K562 (cell line): Measurements from ENCODE around the gene USP28. TPM values are rescaled to one million over a fixed set of nuclear protein-coding genes. Genes with fewer than 3 reads are reported as not detected.
A peak's percentile ranks its signal among the peaks of the same experiment; 100 is the strongest.

Experiments used
- ATAC-seq: fragments of 200-7000 bp; cut with Tn5 transposase; 3 replicates; pipeline ENCODE4 v1.9.1; 2020; ENCODE audit warnings: moderate library complexity
- BruUV-seq: library from RNA; stranded (reverse); fragments of 400-500 nt; replicated peaks from 2 replicates; lab custom pipeline; 2021; lab: Mats Ljungman, UMichigan
- CTCF ChIA-PET: fragments of 300-600 bp; formaldehyde crosslinking; extraction: SDS; loops from one replicate; lab custom pipeline; 2021; ENCODE audit warnings: low intra/inter-chr PET ratio; lab: Yijun Ruan, JAX
- POLR2A ChIA-PET: fragments of 300-600, 350-650 bp; sonication (Branson Sonifier 250); formaldehyde crosslinking; extraction: SDS; loops from one replicate; lab custom pipeline; 2021; ENCODE audit warnings: antibody characterized with exemption, inconsistent platforms; lab: Yijun Ruan, JAX
- DNase-seq, 4 experiments: peaks; one replicate each; pipeline versions ENCODE4 v3.0.0 to v3.0.0-alpha.2; 2011 to 2018; ENCODE audit warnings: low spot score in 3 of 4, mixed read lengths in 3 of 4; ENCODE audit errors: extremely low read depth in 1 of 4
- FAIRE-seq: peaks from 2 replicates; lab custom pipeline; 2011; peaks lifted over from hg19 to GRCh38; lab: Jason Lieb, UNC
- H2AFZ ChIP-seq: 2 replicates; pipeline ENCODE4 v1.6.0; 2011; ENCODE audit warnings: low read depth, low read length, control low read depth, inconsistent platforms
- H3K27ac ChIP-seq: fragments of 200-600 bp; 3 replicates; pipeline ENCODE4 v1.8.0; 2011; ENCODE audit warnings: low read depth, mild to moderate bottlenecking, control low read depth, inconsistent platforms, low read length, moderate library complexity, mixed read lengths; ENCODE audit errors: extremely low read depth
- H3K27me3 ChIP-seq, 2 experiments: fragments of 300-600 bp in 1 of 2; 2 replicates in 1 of 2; 3 replicates in 1 of 2; pipeline versions ENCODE4 v1.6.0 to v1.8.0; 2011; ENCODE audit warnings: inconsistent platforms in 2 of 2, low read length in 2 of 2, mild to moderate bottlenecking in 1 of 2, mixed read lengths in 1 of 2, moderate library complexity in 1 of 2; ENCODE audit not compliant: control insufficient read depth in 2 of 2, insufficient read depth in 2 of 2
- H3K36me3 ChIP-seq: fragments of 300-600 bp; 3 replicates; pipeline ENCODE4 v1.8.0; 2011; ENCODE audit warnings: mild to moderate bottlenecking, low read length, inconsistent platforms; ENCODE audit not compliant: control insufficient read depth, insufficient read depth
- H3K4me1 ChIP-seq, 2 experiments: fragments of 200-600 bp in 1 of 2; replicated peaks in 1 of 2; 2 replicates in 1 of 2; 3 replicates in 1 of 2; pipeline versions ENCODE4 v1.5.1 to v1.8.0; 2011; ENCODE audit warnings: inconsistent platforms in 2 of 2, low read length in 2 of 2, mild to moderate bottlenecking in 1 of 2, mixed read lengths in 1 of 2, moderate library complexity in 1 of 2; ENCODE audit not compliant: control insufficient read depth in 2 of 2, insufficient read depth in 2 of 2
- H3K4me2 ChIP-seq: 2 replicates; pipeline ENCODE4 v1.6.1; 2011; ENCODE audit warnings: low read length, control low read depth, inconsistent platforms, mixed read lengths; ENCODE audit not compliant: insufficient read depth
- H3K4me3 ChIP-seq: fragments of 200-600 bp; sonication (generic), shearing (Covaris generic); 2 replicates; pipeline ENCODE4 v1.5.1; 2016; ENCODE audit warnings: control low read depth, inconsistent platforms
- H3K79me2 ChIP-seq: fragments of 200-600 bp; 3 replicates; pipeline ENCODE4 v1.8.0; 2011; ENCODE audit warnings: low read length, inconsistent platforms; ENCODE audit not compliant: control insufficient read depth, insufficient read depth
- H3K9ac ChIP-seq, 2 experiments: 2 replicates each; pipeline versions ENCODE4 v1.6.0 to v1.6.1; 2011; ENCODE audit warnings: low read depth in 2 of 2, low read length in 2 of 2, control low read depth in 1 of 2, inconsistent platforms in 1 of 2, mild to moderate bottlenecking in 1 of 2, mixed read lengths in 1 of 2; ENCODE audit not compliant: insufficient read depth in 1 of 2
- H3K9me1 ChIP-seq: one replicate; pipeline ENCODE4 v1.6.0; 2011; ENCODE audit warnings: inconsistent platforms, mild to moderate bottlenecking, low read length, moderate library complexity; ENCODE audit not compliant: control insufficient read depth, insufficient read depth
- H3K9me3 ChIP-seq: replicated peaks from 2 replicates; pipeline ENCODE4 v1.5.1; 2011; ENCODE audit warnings: low read depth, low read length, inconsistent platforms; ENCODE audit not compliant: control insufficient read depth, insufficient read depth
- H4K20me1 ChIP-seq: replicated peaks from 2 replicates; pipeline ENCODE4 v1.6.1; 2011; ENCODE audit warnings: low read length, inconsistent platforms, mixed read lengths; ENCODE audit not compliant: control insufficient read depth, insufficient read depth
- BCL6 ChIP-seq: fragments of 250-450 bp; sonication (Bioruptor Pico); IDR thresholded peaks from 2 replicates; pipeline ENCODE4 v1.4.0; 2020
- GATA2 ChIP-seq: sonication (generic); formaldehyde crosslinking; IDR thresholded peaks from 2 replicates; pipeline ENCODE4 v1.4.0; 2020; ENCODE audit warnings: mild to moderate bottlenecking, missing genetic modification reagents
- HOMEZ ChIP-seq: fragments of 250-450 bp; sonication (Bioruptor Pico); IDR thresholded peaks from 2 replicates; pipeline ENCODE4 v1.4.0; 2020; ENCODE audit warnings: mild to moderate bottlenecking, moderate library complexity
- MAFG ChIP-seq: fragments of 450-650 bp; conservative IDR thresholded peaks from 2 replicates; pipeline ENCODE4 v1.6.1; 2016; ENCODE audit warnings: missing genetic modification characterization, missing compliant biosample characterization
- NFIC ChIP-seq: fragments of 450-650 bp; IDR thresholded peaks from 2 replicates; pipeline ENCODE4 v1.6.1; 2017; ENCODE audit warnings: mild to moderate bottlenecking, inconsistent platforms
- RFX1 ChIP-seq: fragments of 450-650 bp; IDR thresholded peaks from 2 replicates; pipeline ENCODE4 v1.6.1; 2016; ENCODE audit warnings: mild to moderate bottlenecking, moderate library complexity
- SNIP1 ChIP-seq: fragments of 450-650 bp; IDR thresholded peaks from 2 replicates; pipeline ENCODE4 v1.7.1; 2017; ENCODE audit warnings: low read depth, mild to moderate bottlenecking
- VEZF1 ChIP-seq: fragments of 200-800 bp; sonication (Bioruptor generic); IDR thresholded peaks from 2 replicates; pipeline ENCODE4 v1.6.1; 2017; ENCODE audit warnings: missing genetic modification characterization, missing compliant biosample characterization
- ZNF740 ChIP-seq, 3 experiments: fragments of 200-800 bp in 1 of 3; sonication (Bioruptor generic) in 1 of 3; sonication (generic) in 1 of 3; formaldehyde crosslinking in 1 of 3; IDR thresholded peaks; 2 replicates each; pipeline versions ENCODE4 v1.6.1 to v1.8.0; 2016 to 2022; ENCODE audit warnings: mild to moderate bottlenecking in 2 of 3, missing compliant biosample characterization in 2 of 3, missing genetic modification characterization in 2 of 3, missing genetic modification reagents in 1 of 3
- WGBS: fragments of 100-300 bp; shearing (Covaris generic); methylation state at CpG from one replicate; pipeline ENCODE4 v1.1.6; 2016; ENCODE audit warnings: low coverage, mixed read lengths; ENCODE audit not compliant: insufficient coverage; ENCODE audit errors: missing lambda C conversion rate; 5-methylcytosine and 5-hydroxymethylcytosine counted together
- in situ Hi-C: fragments of 300-500 bp; cut with MboI; formaldehyde crosslinking; loops from 4 replicates; pipeline ENCODE4 v1.15.0; 2018; ENCODE audit warnings: inconsistent platforms, mixed read lengths
- intact Hi-C: fragments of 100-400 bp; cut with micrococcal nuclease; formaldehyde crosslinking; loops from 2 replicates; pipeline ENCODE4 v1.14.2; 2022
- polyA plus RNA-seq, 8 experiments: library from polyadenylated mRNA; depleted of rRNA in 4 of 8; stranded (reverse) in 5 of 8; unstranded in 3 of 8; fragments of >200 nt; fragmentation: Nextera tagmentation in 2 of 8; fragmentation: Illumina TruSeq in 1 of 8; extraction: Ambion mirVana in 2 of 8; extraction: Trizol in 1 of 8; gene quantifications; 2 replicates each; pipeline versions ENCODE4 v1.2.1 to v1.2.3, GENCODE V29; 2011 to 2014; ENCODE audit warnings: inconsistent platforms in 1 of 8, missing spikeins in 1 of 8
- total RNA-seq, 7 experiments: library from RNA; depleted of rRNA in 6 of 7; stranded (reverse); fragments of >200 nt in 6 of 7; fragmentation: Illumina TruSeq in 2 of 7; extraction: Trizol in 2 of 7; gene quantifications; 2 replicates each; pipeline versions ENCODE4 v1.2.1 to v1.2.3, GENCODE V29; 2011 to 2021; ENCODE audit warnings: low replicate concordance in 1 of 7

USP28 gene
- total and polyA plus RNA-seq, 9 of the 15 experiments (the other 6 are each of a cell fraction or from before 2014, with no cell fraction given) = 3.7 to 42.7 (median 20.3) TPM

GRCh38 chr11:113839842-113840241, 35.5 kb downstream of the USP28 start:
- DNase-seq = no peak
- Histone ChIP-seq H3K9ac (no peak overlapping the region), H3K36me3 (peaks cover 37% of the 10 kb centered on the region; the same call in 2 of the 3 replicates), H4K20me1 (no peaks in the 10 kb centered on the region), H3K27me3 (no peaks in the 10 kb centered on the region), H2AFZ (no peak overlapping the region), H3K27ac (no peak overlapping the region), H3K4me3 (no peak overlapping the region), H3K4me1 (peaks cover 0 to 2% of the 10 kb centered on the region in 2 experiments; a peak in 1 of 5 replicates), H3K9me3 (no peaks in the 10 kb centered on the region), H3K9me1 (no peaks in the 10 kb centered on the region), H3K4me2 (no peak overlapping the region), H3K79me2 (no peaks in the 10 kb centered on the region)
- ATAC-seq = no peak
- ChIA-PET CTCF (no interaction called here), POLR2A (interaction anchor here (0.7 kb wide), 1 partner anchor 501 kb away, joined by 3 read pairs; no protein-coding TSS in a partner anchor)
- FAIRE-seq = no peak
- intact Hi-C loops = no loop called here
- WGBS = 80% methylated on average over 6 of the region's 6 CpGs
- TF ChIP-seq RFX1 (peak; percentile 8; the same call in 1 of the 2 replicates), BCL6 (CRISPR knock-in tag) (no peak)
- in situ Hi-C loops = no loop called here
- no TSS peak for BruUV-seq

- DNase-seq = peak in 2 of 4 experiments; percentile 15 to 21
- peaks cover 45% of the 10 kb centered on the region; the same call in 2 of the 3 replicates for H3K36me3 ChIP-seq
- no peaks in the 10 kb centered on the region for H3K27me3 ChIP-seq
- no peaks in the 10 kb centered on the region for H3K9me1 ChIP-seq
- no TSS peak for BruUV-seq
- no peaks in the 10 kb centered on the region for H3K9me3 ChIP-seq
- H3K4me2 ChIP-seq = no peak overlapping the region
- TF ChIP-seq NFIC (peak; percentile 46), VEZF1 (CRISPR knock-in tag) (peak; percentile 19; the same call in 1 of the 2 replicates), ZNF740 (CRISPR knock-in tag; IDR thresholded peaks at IDR 0.05) (no peak), ZNF740 (tag; IDR thresholded peaks at IDR 0.05) (peak in 1 of 2 experiments; percentile 78; a peak in 1 of 4 replicates), HOMEZ (CRISPR knock-in tag) (no peak), SNIP1 (no peak), GATA2 (peak; percentile 56), MAFG (peak; percentile 49; the same call in 1 of the 2 replicates)
- TF ChIP-seq, all 486 proteins: peak for 5
- no peak for ATAC-seq
- Histone ChIP-seq H3K79me2 (no peaks in the 10 kb centered on the region), H3K27ac (no peak overlapping the region), H3K4me1 (peaks cover 0 to 2% of the 10 kb centered on the region in 2 experiments; a peak in 1 of 5 replicates), H4K20me1 (no peaks in the 10 kb centered on the region), H2AFZ (no peak overlapping the region), H3K9ac (no peak overlapping the region), H3K4me3 (no peak overlapping the region)
- ChIA-PET POLR2A (interaction anchor here (0.9 kb wide), 1 partner anchor 17 kb away, joined by 5 read pairs; no protein-coding TSS in a partner anchor), CTCF (no interaction called here)
- intact Hi-C loops (no loop called here), in situ Hi-C loops (no loop called here)
- FAIRE-seq = no peak
- WGBS = 29% methylated on average over 2 of the region's 2 CpGs
Observed at GRCh38 chr11:113838005-113838404, 37.4 kb downstream of the USP28 start.
